Activated CD8-positive, alpha-beta memory T cell treated with anti-CD3 and anti-CD28 coated beads, Interleukin-2, amount 10 ng/mL, durations not matched to agents 7 days and 5 days (primary cell): ENCODE data around the gene CLCN2. TPM values are rescaled to one million over a fixed set of nuclear protein-coding genes. Genes with fewer than 3 reads are reported as not detected.

Source experiments
- ATAC-seq: fragments of 150-1000 bp; cut with Tn5 transposase; one replicate; pipeline ENCODE4 v1.10.0; 2021; ENCODE audit warnings: moderate library complexity
- CTCF ChIA-PET: fragments of 350-600 bp; sonication (Branson Sonifier 250); formaldehyde crosslinking; loops from one replicate; lab custom pipeline; 2021; ENCODE audit warnings: antibody characterized with exemption; lab: Charles Lee
- DNase-seq: peaks from one replicate; pipeline ENCODE4 v3.0.0-alpha.2; 2020
- H3K27ac Mint-ChIP-seq: one replicate; pipeline ENCODE4 v1.8.0; 2021; ENCODE audit warnings: mild to moderate bottlenecking, mixed read lengths
- H3K27me3 Mint-ChIP-seq: one replicate; pipeline ENCODE4 v1.8.0; 2021; ENCODE audit warnings: mixed read lengths
- H3K36me3 Mint-ChIP-seq: one replicate; pipeline ENCODE4 v1.8.0; 2021; ENCODE audit warnings: mild to moderate bottlenecking, mixed read lengths
- H3K4me1 Mint-ChIP-seq: one replicate; pipeline ENCODE4 v1.8.0; 2021; ENCODE audit warnings: mixed read lengths
- H3K4me3 Mint-ChIP-seq: one replicate; pipeline ENCODE4 v1.8.0; 2021; ENCODE audit warnings: mild to moderate bottlenecking, moderate library complexity, mixed read lengths
- H3K9me3 Mint-ChIP-seq: one replicate; pipeline ENCODE4 v1.8.0; 2022; ENCODE audit warnings: low read depth, mixed read lengths
- total RNA-seq, 2 experiments: library from RNA; stranded (reverse); gene quantifications; one replicate each; pipeline ENCODE4 v1.2.3, GENCODE V29; 2021

Gene CLCN2
- total RNA-seq, 2 experiments from 2014 or later = 3.4 to 4.1 TPM

- Mint-ChIP-seq H3K27ac (no peak overlapping the region), H3K27me3 (peaks cover 33% of the 10 kb centered on the region), H3K9me3 (no peaks in the 10 kb centered on the region), H3K4me3 (no peak overlapping the region), H3K4me1 (no peaks in the 10 kb centered on the region), H3K36me3 (no peaks in the 10 kb centered on the region)
- DNase-seq = no peak
- CTCF ChIA-PET = interaction anchor here (0.8 to 3.1 kb wide), 3 partner anchors 15 to 32 kb away, joined by 3 to 21 read pairs (median 3); no protein-coding TSS in a partner anchor
- no peak for ATAC-seq
Observed at GRCh38 chr3:184386047-184386806, 24.8 kb upstream of the CLCN2 start.

GRCh38 chr3:184384856-184385422 lies 23.5 kb upstream of the CLCN2 start:
- CTCF ChIA-PET = interaction anchor here (0.8 to 3.1 kb wide), 4 partner anchors 13 to 31 kb away, joined by 3 to 21 read pairs (median 3); no protein-coding TSS in a partner anchor
- DNase-seq (no peak), ATAC-seq (no peak)
- no peaks in the 10 kb centered on the region for H3K36me3 Mint-ChIP-seq
- H3K4me1 Mint-ChIP-seq = peaks cover 4% of the 10 kb centered on the region
- H3K9me3 Mint-ChIP-seq = no peaks in the 10 kb centered on the region
- peaks cover 32% of the 10 kb centered on the region for H3K27me3 Mint-ChIP-seq
- H3K27ac Mint-ChIP-seq = no peak overlapping the region
- no peak overlapping the region for H3K4me3 Mint-ChIP-seq

- CTCF ChIA-PET = interaction anchor here (3.1 kb wide), 1 partner anchor 13 kb away, joined by 21 read pairs; no protein-coding TSS in a partner anchor
- Mint-ChIP-seq H3K4me3 (no peak overlapping the region), H3K27ac (no peak overlapping the region)
Observed at GRCh38 chr3:184384342-184384741, 22.9 kb upstream of the CLCN2 start.

GRCh38 chr3:184383033-184383740 lies 21.8 kb upstream of the CLCN2 start:
- no peak for ATAC-seq
- CTCF ChIA-PET = interaction anchor here (0.7 to 3.1 kb wide), 2 partner anchors 12 to 78 kb away, joined by 4 to 21 read pairs; no protein-coding TSS in a partner anchor
- H3K4me1 Mint-ChIP-seq = peaks cover 4% of the 10 kb centered on the region

More at GRCh38 chr3:184384342-184384741, 22.9 kb upstream of the CLCN2 start:
- ATAC-seq = no peak
- DNase-seq = no peak
- H3K4me1 Mint-ChIP-seq = peaks cover 4% of the 10 kb centered on the region
- no peaks in the 10 kb centered on the region for H3K36me3 Mint-ChIP-seq
- peaks cover 35% of the 10 kb centered on the region for H3K27me3 Mint-ChIP-seq
- no peaks in the 10 kb centered on the region for H3K9me3 Mint-ChIP-seq

GRCh38 chr3:184382326-184383032 lies 21.1 kb upstream of the CLCN2 start:
- H3K4me1 Mint-ChIP-seq = peaks cover 4% of the 10 kb centered on the region
- ATAC-seq = no peak
- peaks cover 49% of the 10 kb centered on the region for H3K27me3 Mint-ChIP-seq
- DNase-seq = no peak
- no peaks in the 10 kb centered on the region for H3K36me3 Mint-ChIP-seq
- no peak overlapping the region for H3K27ac Mint-ChIP-seq
- H3K9me3 Mint-ChIP-seq = no peaks in the 10 kb centered on the region
- CTCF ChIA-PET = no interaction called here
- no peak overlapping the region for H3K4me3 Mint-ChIP-seq

More at GRCh38 chr3:184383033-184383740, 21.8 kb upstream of the CLCN2 start:
- Mint-ChIP-seq H3K27ac (no peak overlapping the region), H3K4me3 (no peak overlapping the region), H3K36me3 (no peaks in the 10 kb centered on the region), H3K9me3 (no peaks in the 10 kb centered on the region), H3K27me3 (peaks cover 42% of the 10 kb centered on the region)
- no peak for DNase-seq

GRCh38 chr3:184381261-184382224 lies 20.1 kb upstream of the CLCN2 start:
- CTCF ChIA-PET = interaction anchor here (0.9 to 2.1 kb wide), 4 partner anchors 10 to 157 kb away, joined by 3 to 6 read pairs (median 3); no protein-coding TSS in a partner anchor
- H3K27me3 Mint-ChIP-seq = peaks cover 57% of the 10 kb centered on the region
- H3K4me3 Mint-ChIP-seq = no peak overlapping the region

GRCh38 chr3:184380627-184381260 lies 19.3 kb upstream of the CLCN2 start:
- DNase-seq (no peak), ATAC-seq (peak; percentile 49)
- H3K9me3 Mint-ChIP-seq = no peaks in the 10 kb centered on the region
- CTCF ChIA-PET = interaction anchor here (0.9 to 2.1 kb wide), 4 partner anchors 9 to 158 kb away, joined by 3 to 6 read pairs (median 3); no protein-coding TSS in a partner anchor
- H3K4me1 Mint-ChIP-seq = peaks cover 4% of the 10 kb centered on the region
- H3K27ac Mint-ChIP-seq = no peak overlapping the region
- peaks cover 61% of the 10 kb centered on the region for H3K27me3 Mint-ChIP-seq
- H3K36me3 Mint-ChIP-seq = no peaks in the 10 kb centered on the region
- peak overlapping the region; percentile 20 for H3K4me3 Mint-ChIP-seq

More at GRCh38 chr3:184381261-184382224, 20.1 kb upstream of the CLCN2 start:
- Mint-ChIP-seq H3K9me3 (no peaks in the 10 kb centered on the region), H3K27ac (no peak overlapping the region), H3K4me1 (peaks cover 4% of the 10 kb centered on the region), H3K36me3 (no peaks in the 10 kb centered on the region)
- ATAC-seq = peak; percentile 14
- no peak for DNase-seq

- Mint-ChIP-seq H3K27me3 (peaks cover 66% of the 10 kb centered on the region), H3K9me3 (no peaks in the 10 kb centered on the region), H3K4me1 (peaks cover 4% of the 10 kb centered on the region), H3K4me3 (no peak overlapping the region), H3K27ac (no peak overlapping the region), H3K36me3 (no peaks in the 10 kb centered on the region)
- no peak for ATAC-seq
- CTCF ChIA-PET = interaction anchor here (1.2 to 2.1 kb wide), 2 partner anchors 9 to 16 kb away, joined by 3 to 6 read pairs; no protein-coding TSS in a partner anchor
- no peak for DNase-seq
Observed at GRCh38 chr3:184380185-184380626, 18.8 kb upstream of the CLCN2 start.

- H3K27me3 Mint-ChIP-seq = peaks cover 70% of the 10 kb centered on the region
- CTCF ChIA-PET = interaction anchor here (2.1 kb wide), 1 partner anchor 8 kb away, joined by 6 read pairs; no protein-coding TSS in a partner anchor
- no peaks in the 10 kb centered on the region for H3K9me3 Mint-ChIP-seq
- H3K36me3 Mint-ChIP-seq = no peaks in the 10 kb centered on the region
- no peak within 1 kb of the TSS for H3K27ac Mint-ChIP-seq
- DNase-seq (no peak), ATAC-seq (no peak)
- H3K4me1 Mint-ChIP-seq = peaks cover 4% of the 10 kb centered on the region
- H3K4me3 Mint-ChIP-seq = peak within 1 kb of the TSS; percentile 20
Observed at GRCh38 chr3:184379358-184380184, 18.2 kb upstream of the CLCN2 start, which contains the start of gene CHRD. Gene CHRD (plus strand): TSS chr3:184380054. CDS start chr3:184380319, 265 bp downstream.

GRCh38 chr3:184378651-184379357 lies 17.4 kb upstream of the CLCN2 start:
- Mint-ChIP-seq H3K9me3 (no peaks in the 10 kb centered on the region), H3K36me3 (no peaks in the 10 kb centered on the region), H3K27ac (no peak overlapping the region), H3K4me1 (peaks cover 4% of the 10 kb centered on the region), H3K4me3 (no peak overlapping the region), H3K27me3 (peaks cover 74% of the 10 kb centered on the region)
- no peak for ATAC-seq
- DNase-seq = no peak
- CTCF ChIA-PET = no interaction called here
